ENCODE measurements around the gene RALGDS. TPM values are rescaled to one million over a fixed set of nuclear protein-coding genes. Genes with fewer than 3 reads are reported as not detected.

The RALGDS gene
- total RNA-seq, 4 donors from 2014 or later, result 26.0 to 95.1 (median 38.9) TPM

DNA sequence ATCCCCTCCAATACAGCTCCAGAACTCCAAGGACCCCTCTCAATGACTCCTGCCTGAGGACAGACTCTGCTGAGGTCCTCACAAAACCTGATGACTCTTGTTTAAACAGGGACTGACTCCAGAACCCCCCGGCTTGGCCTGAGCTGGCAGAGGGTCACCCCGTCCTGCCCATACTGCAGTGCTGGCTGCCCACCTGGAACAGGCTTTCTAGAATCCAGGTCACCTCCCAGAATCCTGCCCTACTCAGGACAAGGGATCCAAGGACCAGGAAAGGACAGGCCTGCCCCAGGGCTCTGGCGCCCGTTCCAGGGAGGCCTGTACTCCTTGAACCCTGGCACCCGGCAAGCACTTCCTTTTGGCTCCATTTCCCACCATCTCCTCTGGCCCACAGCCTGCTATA lies 22.2 kb downstream of the RALGDS start:
- TF ChIP-seq, protein P1, sequence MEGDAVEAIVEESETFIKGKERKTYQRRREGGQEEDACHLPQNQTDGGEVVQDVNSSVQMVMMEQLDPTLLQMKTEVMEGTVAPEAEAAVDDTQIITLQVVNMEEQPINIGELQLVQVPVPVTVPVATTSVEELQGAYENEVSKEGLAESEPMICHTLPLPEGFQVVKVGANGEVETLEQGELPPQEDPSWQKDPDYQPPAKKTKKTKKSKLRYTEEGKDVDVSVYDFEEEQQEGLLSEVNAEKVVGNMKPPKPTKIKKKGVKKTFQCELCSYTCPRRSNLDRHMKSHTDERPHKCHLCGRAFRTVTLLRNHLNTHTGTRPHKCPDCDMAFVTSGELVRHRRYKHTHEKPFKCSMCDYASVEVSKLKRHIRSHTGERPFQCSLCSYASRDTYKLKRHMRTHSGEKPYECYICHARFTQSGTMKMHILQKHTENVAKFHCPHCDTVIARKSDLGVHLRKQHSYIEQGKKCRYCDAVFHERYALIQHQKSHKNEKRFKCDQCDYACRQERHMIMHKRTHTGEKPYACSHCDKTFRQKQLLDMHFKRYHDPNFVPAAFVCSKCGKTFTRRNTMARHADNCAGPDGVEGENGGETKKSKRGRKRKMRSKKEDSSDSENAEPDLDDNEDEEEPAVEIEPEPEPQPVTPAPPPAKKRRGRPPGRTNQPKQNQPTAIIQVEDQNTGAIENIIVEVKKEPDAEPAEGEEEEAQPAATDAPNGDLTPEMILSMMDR (IDR thresholded peaks at IDR 0.05; ENCODE audit: low read depth), result no peak

DNA sequence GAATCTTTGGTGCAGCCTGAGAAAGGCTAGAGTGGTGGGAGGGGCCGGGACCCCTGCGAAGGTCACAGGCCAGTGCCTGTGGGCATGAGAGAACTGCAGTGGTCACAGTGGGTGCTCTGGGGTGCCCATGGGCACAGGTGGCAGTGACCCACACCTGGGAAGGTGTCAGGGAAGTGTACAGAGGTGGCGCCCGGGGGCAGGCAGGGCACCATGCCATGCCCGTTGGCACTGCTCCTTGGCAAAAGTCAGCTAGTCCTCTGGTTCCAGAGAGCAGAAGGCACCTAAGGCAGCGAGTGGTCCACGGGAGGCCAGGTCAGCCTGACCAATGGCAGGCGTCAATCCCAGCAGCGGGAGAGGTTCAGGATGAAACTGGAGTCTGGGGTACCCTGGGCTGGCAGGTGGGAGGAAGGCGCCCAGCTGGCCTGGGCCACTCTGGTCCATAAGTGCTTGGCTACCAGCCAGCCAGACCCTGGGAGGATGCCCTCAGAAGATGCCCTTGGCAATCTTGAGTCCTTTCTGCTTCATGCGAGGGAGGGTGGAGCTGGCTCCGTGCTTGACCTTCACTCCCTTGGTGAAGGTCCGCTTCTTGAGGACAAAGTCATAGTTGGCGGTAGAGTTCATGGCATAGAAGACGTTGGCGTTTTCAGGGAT lies 22.8 kb downstream of the RALGDS start:
- TF ChIP-seq, protein P1 (IDR thresholded peaks at IDR 0.05; ENCODE audit: low read depth), result no peak

DNA sequence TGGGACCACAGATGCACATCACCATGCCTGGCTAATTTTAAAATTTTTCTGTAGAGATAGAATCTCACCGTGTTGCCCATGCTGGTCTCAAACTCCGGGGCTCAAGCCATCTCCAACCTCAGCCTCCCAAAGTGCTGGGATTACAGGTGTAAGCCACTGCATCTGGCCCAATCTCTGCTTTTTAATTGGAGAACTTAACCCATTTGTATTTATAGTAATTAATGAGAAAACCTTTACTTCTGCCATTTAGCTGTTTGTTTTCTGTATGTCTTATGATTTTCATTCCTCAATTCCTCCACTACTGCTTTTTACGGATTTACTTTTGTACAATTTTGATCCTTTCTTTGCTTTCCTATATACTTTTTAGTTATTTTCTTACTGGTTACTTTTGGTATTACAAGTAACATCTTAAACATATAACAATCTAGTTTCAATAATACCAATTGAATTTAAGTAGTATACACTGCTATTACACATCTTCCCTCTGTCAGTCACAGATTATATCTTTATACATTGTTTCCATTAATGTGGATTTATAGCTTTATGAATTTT lies 26.1 kb downstream of the RALGDS start:
- TF ChIP-seq, protein P1 (IDR thresholded peaks at IDR 0.05; ENCODE audit: low read depth), result no peak

DNA sequence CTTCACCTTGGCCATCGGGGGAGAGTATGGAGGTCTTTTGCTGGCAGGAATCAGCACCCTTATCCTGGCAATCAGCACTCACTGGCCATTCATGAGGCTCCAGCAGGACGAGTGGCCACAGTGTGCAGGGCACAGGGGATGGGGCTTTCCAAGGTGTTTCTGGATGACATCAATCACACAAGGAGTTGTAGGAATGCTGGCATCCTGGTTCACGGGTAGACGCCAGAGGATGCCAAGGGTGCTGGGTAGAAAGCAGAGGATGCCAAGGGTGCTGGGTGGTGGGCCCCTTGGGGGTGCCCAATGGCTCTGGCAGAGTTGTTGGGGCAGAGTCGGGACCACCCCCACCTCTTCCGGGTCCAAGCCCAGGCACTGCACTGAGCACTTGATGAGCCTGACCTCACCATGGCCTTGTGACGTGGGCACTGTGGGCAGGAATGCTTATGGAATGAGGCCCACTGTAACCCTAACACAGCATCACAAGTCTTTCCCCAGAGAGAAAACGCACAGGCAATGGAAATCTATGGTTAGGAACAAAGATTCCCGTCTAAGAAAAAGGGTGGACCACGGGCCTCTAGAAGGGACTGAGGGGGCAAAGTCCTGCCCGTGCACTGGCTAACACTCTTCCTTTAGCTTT lies 30.2 kb downstream of the RALGDS start:
- TF ChIP-seq, protein P1 (IDR thresholded peaks at IDR 0.05; ENCODE audit: low read depth), result no peak

DNA sequence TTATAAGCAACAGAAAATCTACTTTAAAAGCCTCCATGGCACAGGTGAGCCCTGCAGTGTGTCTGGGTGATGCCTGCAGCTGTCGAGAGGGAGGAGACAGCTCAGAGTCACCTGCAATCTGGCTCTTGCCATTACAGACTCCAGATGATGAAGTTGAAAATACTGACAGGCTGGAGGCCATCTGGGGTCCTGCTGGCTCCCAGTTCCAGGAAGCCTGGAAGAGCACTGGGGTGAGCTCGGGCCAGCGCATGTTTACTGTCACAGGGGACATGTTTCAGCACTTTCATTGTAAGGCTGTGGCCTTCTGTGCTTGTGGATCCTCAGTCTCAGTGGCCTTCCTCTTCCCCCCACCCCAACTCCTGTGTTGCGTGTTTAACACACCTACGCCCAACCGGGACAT lies 30.9 kb downstream of the RALGDS start:
- TF ChIP-seq, protein P1 (IDR thresholded peaks at IDR 0.05; ENCODE audit: low read depth), result no peak

DNA sequence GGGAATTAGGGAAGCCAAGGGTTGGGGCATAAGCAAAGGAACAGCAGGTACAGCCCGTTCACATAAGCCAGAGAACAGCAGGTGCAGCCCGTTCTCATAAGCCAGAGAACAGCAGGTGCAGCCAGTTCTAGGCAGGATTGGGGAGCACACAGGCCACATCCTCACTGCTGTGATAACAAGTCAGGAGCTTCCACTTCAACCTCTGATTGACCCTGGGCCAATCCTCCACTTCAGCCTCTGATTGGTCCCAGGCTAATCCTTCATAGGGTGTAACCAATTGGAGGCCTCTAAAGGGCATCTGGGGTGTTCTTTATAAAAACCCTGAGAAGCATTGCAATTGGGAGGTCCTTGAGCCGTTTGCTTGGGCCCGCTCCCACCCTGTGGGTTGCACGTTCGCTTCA lies 31.8 kb downstream of the RALGDS start:
- TF ChIP-seq, protein P1 (IDR thresholded peaks at IDR 0.05; ENCODE audit: low read depth), result no peak

DNA sequence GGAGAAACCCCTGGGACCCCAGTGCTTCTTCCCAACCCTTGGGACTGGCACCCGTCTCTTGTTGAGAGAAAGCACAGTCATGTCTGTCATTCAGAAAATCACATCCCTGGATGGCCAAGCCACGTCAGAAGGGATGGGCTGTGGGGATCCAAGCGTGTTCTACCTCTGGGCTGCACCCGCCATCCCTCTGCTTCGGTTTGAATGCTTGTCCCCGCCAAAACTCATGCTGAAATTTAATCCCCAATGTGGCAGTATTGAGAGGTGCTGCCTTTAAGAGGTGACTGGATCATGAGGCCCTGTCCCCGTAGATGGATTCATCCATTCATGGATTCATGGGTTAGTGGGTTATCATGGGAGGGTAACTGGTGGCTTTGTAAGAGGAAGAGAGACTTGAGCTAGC lies 32.3 kb downstream of the RALGDS start:
- TF ChIP-seq, protein P1 (IDR thresholded peaks at IDR 0.05; ENCODE audit: low read depth), result no peak

Data from subcutaneous adipose tissue (tissue), 4 donors.